Kidney (tissue), 14 donors: ENCODE results near the gene SEC14L5. TPM values are rescaled to one million over a fixed set of nuclear protein-coding genes. Genes with fewer than 3 reads are reported as not detected.

Experiments used
- DNase-seq, 5 donors: peaks; one replicate each; pipeline ENCODE4 v3.0.0-alpha.2; 2013 to 2020
- FAIRE-seq: peaks from 2 replicates; lab custom pipeline; 2012; peaks lifted over from hg19 to GRCh38; lab: Jason Lieb, UNC
- H3K27ac ChIP-seq, 2 donors: one replicate each; pipeline ENCODE4 v1.7.0; 2013; ENCODE audit warnings: low read depth in 2 of 2, low read length in 2 of 2, inconsistent platforms in 1 of 2
- H3K27me3 ChIP-seq: one replicate; pipeline ENCODE4 v1.7.1; 2013; ENCODE audit warnings: low read length, inconsistent platforms; ENCODE audit not compliant: control insufficient read depth, insufficient read depth
- H3K36me3 ChIP-seq, 3 donors: one replicate each; pipeline versions ENCODE4 v1.7.0 to v1.7.1; 2013; ENCODE audit warnings: low read length in 3 of 3, control low read depth in 1 of 3, inconsistent platforms in 1 of 3; ENCODE audit not compliant: insufficient read depth in 3 of 3, control insufficient read depth in 2 of 3
- H3K4me1 ChIP-seq, 3 donors: one replicate each; pipeline versions ENCODE4 v1.7.0 to v1.7.1; 2013; ENCODE audit warnings: low read length in 3 of 3, inconsistent platforms in 1 of 3, low read depth in 1 of 3; ENCODE audit not compliant: control insufficient read depth in 2 of 3, insufficient read depth in 2 of 3
- H3K4me3 ChIP-seq, 3 donors: one replicate each; pipeline versions ENCODE4 v1.7.0 to v1.8.1; 2013; ENCODE audit warnings: low read length in 3 of 3, control low read depth in 1 of 3, inconsistent platforms in 1 of 3
- H3K9ac ChIP-seq, 3 donors: one replicate each; pipeline versions ENCODE4 v1.7.0 to v1.7.1; 2013; ENCODE audit warnings: low read length in 3 of 3, control low read depth in 1 of 3, inconsistent platforms in 1 of 3
- H3K9me3 ChIP-seq, 3 donors: one replicate each; pipeline versions ENCODE4 v1.7.0 to v1.7.1; 2013; ENCODE audit warnings: low read length in 3 of 3, control low read depth in 1 of 3, inconsistent platforms in 1 of 3; ENCODE audit not compliant: control insufficient read depth in 2 of 3, insufficient read depth in 1 of 3
- CTCF ChIP-seq: IDR thresholded peaks from 3 replicates; pipeline ENCODE4 v1.5.1; 2012; ENCODE audit warnings: mild to moderate bottlenecking, moderate library complexity, borderline replicate concordance; ENCODE audit not compliant: insufficient read depth; ENCODE audit errors: extremely low read depth
- intact Hi-C: fragments of 100-400 bp; cut with DNase I; formaldehyde crosslinking; loops from one replicate; pipeline ENCODE4 v1.11.1; 2022
- polyA plus RNA-seq: library from polyadenylated mRNA; stranded (reverse); fragments of 350-450 nt; fragmentation: Illumina TruSeq; extraction: RNeasy Lipid Tissue Mini Kit (QIAGEN cat#74804); gene quantifications from one replicate; pipeline ENCODE4 v1.2.3, GENCODE V29; 2014; ENCODE audit warnings: low read depth, low replicate concordance; ENCODE audit not compliant: insufficient read depth
- total RNA-seq: library from RNA; stranded (reverse); fragmentation: NEBNext Ultra II Directional; extraction: Animal tissue kit (Norgen Biotek cat#: 25700); gene quantifications from one replicate; pipeline ENCODE4 v1.2.1, GENCODE V29; 2021
- donor health status: control.
- donor health status: control.
- donor health status: control.
- donor health status: control.
- donor health status: control.
- donor health status: DM: yes; HTN: yes; CAD: no.
- donor health status: Normal renal cell carcinoma (clear cell type).

The SEC14L5 gene
- total and polyA plus RNA-seq, 2 donors from 2014 or later: 0.13 to 0.16 TPM

GRCh38 chr16:4938683-4939030 lies 19.5 kb upstream of the SEC14L5 start:
- H3K27ac ChIP-seq: no peak overlapping the region
- peaks cover 0 to 16% (median 0%) of the 10 kb centered on the region in 3 donors for H3K4me1 ChIP-seq
- H3K36me3 ChIP-seq: no peaks in the 10 kb centered on the region
- intact Hi-C loops: no loop called here
- H3K4me3 ChIP-seq: no peak overlapping the region
- no peak for TF ChIP-seq CTCF
- H3K9me3 ChIP-seq: no peaks in the 10 kb centered on the region
- no peak for DNase-seq
- H3K27me3 ChIP-seq: peaks cover 3% of the 10 kb centered on the region
- no peak overlapping the region for H3K9ac ChIP-seq
- no peak for FAIRE-seq

- H3K27me3 ChIP-seq: peaks cover 3% of the 10 kb centered on the region
- no peak overlapping the region for H3K4me3 ChIP-seq
- no peak for FAIRE-seq
- H3K9ac ChIP-seq: no peak overlapping the region
- no peak for TF ChIP-seq CTCF
- peaks cover 0 to 16% (median 5%) of the 10 kb centered on the region in 3 donors for H3K4me1 ChIP-seq
- H3K36me3 ChIP-seq: no peaks in the 10 kb centered on the region
- intact Hi-C loops: no loop called here
- DNase-seq: no peak
- no peak overlapping the region for H3K27ac ChIP-seq
- no peaks in the 10 kb centered on the region for H3K9me3 ChIP-seq
These were observed 17.4 kb upstream of the SEC14L5 start for GRCh38 chr16:4940719-4941118.

GRCh38 chr16:4942481-4942880 lies 15.6 kb upstream of the SEC14L5 start:
- no peak for FAIRE-seq
- DNase-seq: no peak
- Histone ChIP-seq H3K4me1 (peaks cover 0 to 11% (median 5%) of the 10 kb centered on the region in 3 donors), H3K36me3 (no peaks in the 10 kb centered on the region), H3K4me3 (no peak overlapping the region), H3K27me3 (peaks cover 3% of the 10 kb centered on the region), H3K9me3 (no peaks in the 10 kb centered on the region), H3K27ac (peak overlapping the region in 1 of 2 donors; percentile 54), H3K9ac (no peak overlapping the region)
- intact Hi-C loops: no loop called here
- no peak for TF ChIP-seq CTCF
